ENCODE data around the gene TM4SF20. TPM values are rescaled to one million over a fixed set of nuclear protein-coding genes. Genes with fewer than 3 reads are reported as not detected.

TM4SF20 gene
- total RNA-seq, 1 experiment from 2014 or later: not detected

DNA sequence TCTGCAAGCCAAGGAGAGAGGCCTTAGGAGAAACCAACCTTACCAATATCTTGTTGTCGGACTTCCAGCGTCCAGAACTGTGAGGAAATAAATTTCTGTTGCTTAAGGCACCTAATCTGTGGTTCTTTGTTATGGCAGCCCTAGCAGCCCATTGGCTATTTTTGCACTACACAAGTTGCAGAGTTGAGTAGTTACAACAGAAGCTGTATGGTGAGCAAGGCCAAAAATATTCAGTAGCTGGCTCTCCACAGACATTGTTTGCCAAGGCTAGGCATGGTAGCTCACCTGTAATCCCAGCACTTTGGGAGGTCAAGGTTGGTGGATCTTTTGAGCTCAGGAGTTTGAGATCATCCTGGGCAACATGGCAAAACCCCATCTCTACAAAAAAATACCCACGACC lies 35.7 kb upstream of the TM4SF20 start:
- 0 out of 2 replicates have a peak overlapping the region, but pooled peaks have one; percentile 32 for H3K4me3 ChIP-seq

DNA sequence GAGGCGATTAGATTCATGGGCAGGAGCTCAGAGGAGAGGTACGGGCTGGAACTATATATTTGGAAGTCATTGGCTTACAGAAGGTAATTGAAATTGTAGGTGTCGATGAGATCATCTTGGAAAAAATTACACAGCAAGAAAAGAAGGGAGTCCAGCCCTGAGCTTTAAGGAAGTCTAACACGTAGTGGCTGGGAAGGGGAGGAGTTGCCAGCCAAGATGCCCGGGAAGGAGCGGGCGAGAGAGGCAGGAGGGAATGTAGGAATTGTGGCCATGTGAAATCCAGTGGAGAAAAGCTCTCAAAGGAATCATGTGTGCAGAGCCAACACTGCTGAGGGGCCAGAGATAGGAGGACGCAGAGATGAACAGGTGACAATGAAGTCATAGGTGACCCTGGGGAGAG lies 34.3 kb upstream of the TM4SF20 start:
- BruUV-seq (replicated peaks): no TSS peak
- POLR2A ChIA-PET (ENCODE audit: unreplicated experiment): no interaction called here

More for the DNA sequence above, 35.7 kb upstream of the TM4SF20 start:
- Histone ChIP-seq H3K9me2 (ENCODE audit: insufficient read depth) (no peaks in the 10 kb centered on the region), H3K4me2 (peak overlapping the region; percentile 60), H3K27ac (peak overlapping the region; percentile 71), H3K36me3 (ENCODE audit: low read depth) (no peaks in the 10 kb centered on the region), H3F3A (ENCODE audit: insufficient read depth, low read depth) (peaks cover 37% of the 10 kb centered on the region), H3K9me3 (ENCODE audit: insufficient read depth, low read depth) (no peaks in the 10 kb centered on the region), H3K4me1 (replicated peaks; ENCODE audit: insufficient read depth) (peaks cover 61% of the 10 kb centered on the region), H4K20me1 (ENCODE audit: insufficient read depth) (no peaks in the 10 kb centered on the region), H2AFZ (no peak overlapping the region), H3K27me3 (ENCODE audit: insufficient read depth, low read depth) (no peaks in the 10 kb centered on the region), H3K79me2 (ENCODE audit: low read depth) (no peaks in the 10 kb centered on the region; the same call in 1 of the 2 replicates)
- ChIA-PET CTCF (no interaction called here), POLR2A (ENCODE audit: unreplicated experiment) (interaction anchor here (0.5 to 0.8 kb wide), 8 partner anchors 8 to 776 kb away, joined by 3 to 11 read pairs (median 4); no protein-coding TSS in a partner anchor)
- BruUV-seq (replicated peaks): no TSS peak
- TF ChIP-seq, protein P1, sequence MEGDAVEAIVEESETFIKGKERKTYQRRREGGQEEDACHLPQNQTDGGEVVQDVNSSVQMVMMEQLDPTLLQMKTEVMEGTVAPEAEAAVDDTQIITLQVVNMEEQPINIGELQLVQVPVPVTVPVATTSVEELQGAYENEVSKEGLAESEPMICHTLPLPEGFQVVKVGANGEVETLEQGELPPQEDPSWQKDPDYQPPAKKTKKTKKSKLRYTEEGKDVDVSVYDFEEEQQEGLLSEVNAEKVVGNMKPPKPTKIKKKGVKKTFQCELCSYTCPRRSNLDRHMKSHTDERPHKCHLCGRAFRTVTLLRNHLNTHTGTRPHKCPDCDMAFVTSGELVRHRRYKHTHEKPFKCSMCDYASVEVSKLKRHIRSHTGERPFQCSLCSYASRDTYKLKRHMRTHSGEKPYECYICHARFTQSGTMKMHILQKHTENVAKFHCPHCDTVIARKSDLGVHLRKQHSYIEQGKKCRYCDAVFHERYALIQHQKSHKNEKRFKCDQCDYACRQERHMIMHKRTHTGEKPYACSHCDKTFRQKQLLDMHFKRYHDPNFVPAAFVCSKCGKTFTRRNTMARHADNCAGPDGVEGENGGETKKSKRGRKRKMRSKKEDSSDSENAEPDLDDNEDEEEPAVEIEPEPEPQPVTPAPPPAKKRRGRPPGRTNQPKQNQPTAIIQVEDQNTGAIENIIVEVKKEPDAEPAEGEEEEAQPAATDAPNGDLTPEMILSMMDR (conservative IDR thresholded peaks at IDR 0.05): no peak
- TF ChIP-seq EZH2 (IDR thresholded peaks at IDR 0.05; ENCODE audit: low read depth): no peak
- DNase-seq: peak; percentile 58 to 92
- intact Hi-C loops (cut with micrococcal nuclease; ENCODE audit: unreplicated experiment): no loop called here

DNA sequence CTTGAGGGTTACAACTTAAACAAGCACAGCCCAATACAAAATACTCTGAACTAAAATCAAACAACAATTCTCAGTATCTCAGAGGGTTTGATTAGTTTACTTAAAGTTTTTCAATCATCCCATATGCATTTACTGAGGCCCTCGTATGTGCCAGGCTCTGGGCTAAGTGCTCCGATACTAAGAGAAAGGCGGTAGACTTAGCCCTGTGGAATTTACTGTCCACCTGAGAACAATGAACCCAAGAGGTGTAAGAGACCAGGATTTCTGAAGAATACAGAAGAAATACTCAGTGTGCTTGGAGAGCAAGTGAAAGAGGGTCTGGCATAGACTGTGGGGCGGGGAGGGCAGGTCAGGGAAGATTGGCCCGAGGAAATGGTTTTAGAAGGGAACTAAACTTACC lies 33.8 kb upstream of the TM4SF20 start:
- ChIA-PET CTCF (no interaction called here), POLR2A (ENCODE audit: unreplicated experiment) (no interaction called here)
- H3K4me2 ChIP-seq: no peak overlapping the region
- no peaks in the 10 kb centered on the region; the same call in 1 of the 2 replicates for H3K79me2 ChIP-seq (ENCODE audit: low read depth)
- H2AFZ ChIP-seq: no peak overlapping the region
- no peaks in the 10 kb centered on the region for H3K27me3 ChIP-seq (ENCODE audit: insufficient read depth, low read depth)
- H3K4me3 ChIP-seq: no peak overlapping the region
- no peak for TF ChIP-seq EZH2 (IDR thresholded peaks at IDR 0.05; ENCODE audit: low read depth)
- TF ChIP-seq, protein P1 (conservative IDR thresholded peaks at IDR 0.05): no peak
- H4K20me1 ChIP-seq (ENCODE audit: insufficient read depth): no peaks in the 10 kb centered on the region
- H3K9me2 ChIP-seq (ENCODE audit: insufficient read depth): no peaks in the 10 kb centered on the region
- no TSS peak for BruUV-seq (replicated peaks)
- no peaks in the 10 kb centered on the region for H3K9me3 ChIP-seq (ENCODE audit: insufficient read depth, low read depth)
- intact Hi-C loops (cut with micrococcal nuclease; ENCODE audit: unreplicated experiment): no loop called here
- H3K27ac ChIP-seq: no peak overlapping the region
- DNase-seq: no peak
- peaks cover 44% of the 10 kb centered on the region for H3F3A ChIP-seq (ENCODE audit: insufficient read depth, low read depth)
- H3K36me3 ChIP-seq (ENCODE audit: low read depth): no peaks in the 10 kb centered on the region
- peaks cover 72% of the 10 kb centered on the region for H3K4me1 ChIP-seq (replicated peaks; ENCODE audit: insufficient read depth)

More for the DNA sequence above, 34.3 kb upstream of the TM4SF20 start:
- Histone ChIP-seq H3K79me2 (ENCODE audit: low read depth) (no peaks in the 10 kb centered on the region; the same call in 1 of the 2 replicates), H3K27ac (no peak overlapping the region), H2AFZ (no peak overlapping the region), H3F3A (ENCODE audit: insufficient read depth, low read depth) (peaks cover 39% of the 10 kb centered on the region), H3K9me2 (ENCODE audit: insufficient read depth) (no peaks in the 10 kb centered on the region), H3K4me2 (no peak overlapping the region), H3K27me3 (ENCODE audit: insufficient read depth, low read depth) (no peaks in the 10 kb centered on the region), H3K9me3 (ENCODE audit: insufficient read depth, low read depth) (no peaks in the 10 kb centered on the region), H3K4me1 (replicated peaks; ENCODE audit: insufficient read depth) (peaks cover 67% of the 10 kb centered on the region), H3K4me3 (no peak overlapping the region), H4K20me1 (ENCODE audit: insufficient read depth) (no peaks in the 10 kb centered on the region), H3K36me3 (ENCODE audit: low read depth) (no peaks in the 10 kb centered on the region)
- TF ChIP-seq, protein P1 (conservative IDR thresholded peaks at IDR 0.05): no peak
- TF ChIP-seq EZH2 (IDR thresholded peaks at IDR 0.05; ENCODE audit: low read depth): no peak
- CTCF ChIA-PET: no interaction called here
- DNase-seq: no peak
- intact Hi-C loops (cut with micrococcal nuclease; ENCODE audit: unreplicated experiment): no loop called here

Measured in PC-9 (cell line).